ENCODE data around the gene SLC15A3. TPM values are rescaled to one million over a fixed set of nuclear protein-coding genes. Genes with fewer than 3 reads are reported as not detected.

SLC15A3 gene
- total RNA-seq, 1 donor from 2014 or later = 2.2 TPM

- Mint-ChIP-seq H3K9me3 (no peaks in the 10 kb centered on the region), H3K4me3 (ENCODE audit: low read depth) (no peak overlapping the region)
These were observed 780 bp upstream of the SLC15A3 start for GRCh38 chr11:60952742-60953170.

GRCh38 chr11:60951606-60951903, 421 bp downstream of the SLC15A3 start:
- H3K9me3 Mint-ChIP-seq = no peaks in the 10 kb centered on the region
- no peaks in the 10 kb centered on the region for H3K36me3 Mint-ChIP-seq (ENCODE audit: low read depth)
- intact Hi-C loops (cut with micrococcal nuclease) = no loop called here
- peaks cover 7% of the 10 kb centered on the region for H3K4me1 Mint-ChIP-seq (ENCODE audit: low read depth)
- no peak for DNase-seq (ENCODE audit: low spot score)
- H3K27me3 Mint-ChIP-seq (ENCODE audit: low read depth) = peaks cover 27% of the 10 kb centered on the region
- H3K4me3 Mint-ChIP-seq (ENCODE audit: low read depth) = peak overlapping the region; percentile 61
- no peak overlapping the region for H3K27ac Mint-ChIP-seq

More at GRCh38 chr11:60952742-60953170, 780 bp upstream of the SLC15A3 start:
- Mint-ChIP-seq H3K4me1 (ENCODE audit: low read depth) (peaks cover 7% of the 10 kb centered on the region), H3K27me3 (ENCODE audit: low read depth) (peaks cover 33% of the 10 kb centered on the region), H3K36me3 (ENCODE audit: low read depth) (no peaks in the 10 kb centered on the region), H3K27ac (no peak overlapping the region)
- no peak for DNase-seq (ENCODE audit: low spot score)
- intact Hi-C loops (cut with micrococcal nuclease) = no loop called here

GRCh38 chr11:60950933-60951605, 907 bp downstream of the SLC15A3 start:
- no peak for DNase-seq (ENCODE audit: low spot score)
- Mint-ChIP-seq H3K27ac (no peak overlapping the region), H3K36me3 (ENCODE audit: low read depth) (no peaks in the 10 kb centered on the region), H3K4me3 (ENCODE audit: low read depth) (no peak overlapping the region), H3K27me3 (ENCODE audit: low read depth) (peaks cover 27% of the 10 kb centered on the region), H3K4me1 (ENCODE audit: low read depth) (peaks cover 7% of the 10 kb centered on the region), H3K9me3 (no peaks in the 10 kb centered on the region)
- intact Hi-C loops (cut with micrococcal nuclease) = no loop called here

GRCh38 chr11:60950024-60950423, 2.0 kb downstream of the SLC15A3 start:
- Mint-ChIP-seq H3K36me3 (ENCODE audit: low read depth) (no peaks in the 10 kb centered on the region), H3K4me3 (ENCODE audit: low read depth) (no peak overlapping the region), H3K4me1 (ENCODE audit: low read depth) (peaks cover 7% of the 10 kb centered on the region), H3K9me3 (no peaks in the 10 kb centered on the region), H3K27ac (no peak overlapping the region), H3K27me3 (ENCODE audit: low read depth) (peaks cover 30% of the 10 kb centered on the region)
- intact Hi-C loops (cut with micrococcal nuclease) = no loop called here
- no peak for DNase-seq (ENCODE audit: low spot score)

- Mint-ChIP-seq H3K4me3 (ENCODE audit: low read depth) (no peak overlapping the region), H3K4me1 (ENCODE audit: low read depth) (peaks cover 7% of the 10 kb centered on the region), H3K9me3 (no peaks in the 10 kb centered on the region), H3K27ac (no peak overlapping the region), H3K27me3 (ENCODE audit: low read depth) (peaks cover 28% of the 10 kb centered on the region), H3K36me3 (ENCODE audit: low read depth) (no peaks in the 10 kb centered on the region)
- DNase-seq (ENCODE audit: low spot score) = no peak
- intact Hi-C loops (cut with micrococcal nuclease) = no loop called here
These were observed 3.7 kb downstream of the SLC15A3 start for GRCh38 chr11:60948250-60948649.

- intact Hi-C loops (cut with micrococcal nuclease) = no loop called here
- no peak overlapping the region for H3K27ac Mint-ChIP-seq
- H3K9me3 Mint-ChIP-seq = no peaks in the 10 kb centered on the region
- peaks cover 24% of the 10 kb centered on the region for H3K27me3 Mint-ChIP-seq (ENCODE audit: low read depth)
- no peak overlapping the region for H3K4me3 Mint-ChIP-seq (ENCODE audit: low read depth)
- H3K4me1 Mint-ChIP-seq (ENCODE audit: low read depth) = peaks cover 7% of the 10 kb centered on the region
- DNase-seq (ENCODE audit: low spot score) = no peak
- H3K36me3 Mint-ChIP-seq (ENCODE audit: low read depth) = no peaks in the 10 kb centered on the region
These were observed 4.3 kb downstream of the SLC15A3 start for GRCh38 chr11:60947700-60948099.

- no peak for DNase-seq (ENCODE audit: low spot score)
- Mint-ChIP-seq H3K27me3 (ENCODE audit: low read depth) (peaks cover 16% of the 10 kb centered on the region), H3K4me1 (ENCODE audit: low read depth) (peaks cover 1% of the 10 kb centered on the region), H3K27ac (no peak overlapping the region), H3K36me3 (ENCODE audit: low read depth) (no peaks in the 10 kb centered on the region), H3K4me3 (ENCODE audit: low read depth) (no peak overlapping the region), H3K9me3 (no peaks in the 10 kb centered on the region)
- intact Hi-C loops (cut with micrococcal nuclease) = no loop called here
These were observed 5.2 kb downstream of the SLC15A3 start for GRCh38 chr11:60946601-60947264.

- intact Hi-C loops (cut with micrococcal nuclease) = no loop called here
- H3K36me3 Mint-ChIP-seq (ENCODE audit: low read depth) = no peaks in the 10 kb centered on the region
- H3K4me1 Mint-ChIP-seq (ENCODE audit: low read depth) = peaks cover 2% of the 10 kb centered on the region
- no peak overlapping the region for H3K4me3 Mint-ChIP-seq (ENCODE audit: low read depth)
- no peak for DNase-seq (ENCODE audit: low spot score)
- H3K9me3 Mint-ChIP-seq = no peaks in the 10 kb centered on the region
- H3K27ac Mint-ChIP-seq = no peak overlapping the region
- peaks cover 13% of the 10 kb centered on the region for H3K27me3 Mint-ChIP-seq (ENCODE audit: low read depth)
These were observed 6.7 kb downstream of the SLC15A3 start for GRCh38 chr11:60945295-60945667.

- intact Hi-C loops (cut with micrococcal nuclease) = no loop called here
- no peaks in the 10 kb centered on the region for H3K36me3 Mint-ChIP-seq (ENCODE audit: low read depth)
- H3K4me1 Mint-ChIP-seq (ENCODE audit: low read depth) = peaks cover 2% of the 10 kb centered on the region
- H3K27me3 Mint-ChIP-seq (ENCODE audit: low read depth) = peaks cover 9% of the 10 kb centered on the region
- DNase-seq (ENCODE audit: low spot score) = no peak
- no peak overlapping the region for H3K27ac Mint-ChIP-seq
- H3K4me3 Mint-ChIP-seq (ENCODE audit: low read depth) = no peak overlapping the region
- no peaks in the 10 kb centered on the region for H3K9me3 Mint-ChIP-seq
These were observed 7.3 kb downstream of the SLC15A3 start for GRCh38 chr11:60944490-60945294.

- Mint-ChIP-seq H3K27ac (no peak overlapping the region), H3K27me3 (ENCODE audit: low read depth) (peaks cover 3% of the 10 kb centered on the region), H3K4me3 (ENCODE audit: low read depth) (no peak overlapping the region), H3K4me1 (ENCODE audit: low read depth) (peaks cover 2% of the 10 kb centered on the region), H3K36me3 (ENCODE audit: low read depth) (no peaks in the 10 kb centered on the region), H3K9me3 (no peaks in the 10 kb centered on the region)
- no peak for DNase-seq (ENCODE audit: low spot score)
- intact Hi-C loops (cut with micrococcal nuclease) = no loop called here
These were observed 8.9 kb downstream of the SLC15A3 start for GRCh38 chr11:60942970-60943565.

GRCh38 chr11:60942219-60942618, 9.8 kb downstream of the SLC15A3 start:
- Mint-ChIP-seq H3K4me3 (ENCODE audit: low read depth) (no peak overlapping the region), H3K36me3 (ENCODE audit: low read depth) (no peaks in the 10 kb centered on the region), H3K4me1 (ENCODE audit: low read depth) (peaks cover 2% of the 10 kb centered on the region), H3K27ac (no peak overlapping the region), H3K9me3 (no peaks in the 10 kb centered on the region), H3K27me3 (ENCODE audit: low read depth) (peaks cover 3% of the 10 kb centered on the region)
- DNase-seq (ENCODE audit: low spot score) = no peak
- intact Hi-C loops (cut with micrococcal nuclease) = no loop called here

GRCh38 chr11:60941371-60942119, 10.4 kb downstream of the SLC15A3 start:
- H3K27ac Mint-ChIP-seq = no peak overlapping the region
- H3K4me1 Mint-ChIP-seq (ENCODE audit: low read depth) = peaks cover 2% of the 10 kb centered on the region
- H3K4me3 Mint-ChIP-seq (ENCODE audit: low read depth) = no peak overlapping the region
- intact Hi-C loops (cut with micrococcal nuclease) = no loop called here
- peaks cover 3% of the 10 kb centered on the region for H3K27me3 Mint-ChIP-seq (ENCODE audit: low read depth)
- no peak for DNase-seq (ENCODE audit: low spot score)
- H3K36me3 Mint-ChIP-seq (ENCODE audit: low read depth) = no peaks in the 10 kb centered on the region
- H3K9me3 Mint-ChIP-seq = no peaks in the 10 kb centered on the region

Data from activated T-helper 2 cell treated with anti-CD3 and anti-CD28 coated beads, Interferon-gamma antibody, Interleukin-2, Interleukin-4, amounts not matched to agents 10 μg/mL and 5 μg/mL and 100 μg/mL, durations not matched to agents 14 hours and 24 hours and 36 hours (primary cell).